NCI-H1436 treated with DMSO at 0.1 percent for 48 hours (cell line): ENCODE results near the gene SLC30A2.
"Not testable (repeated sequence)": the region's sequence is repeated elsewhere in the genome, so short reads cannot be mapped to it uniquely, and the experiment has no call there.

ENCODE experiments used
- DNase-seq: peaks from one replicate; lab custom pipeline; 2025; lab: John Stamatoyannopoulos, UW

Gene SLC30A2

DNA sequence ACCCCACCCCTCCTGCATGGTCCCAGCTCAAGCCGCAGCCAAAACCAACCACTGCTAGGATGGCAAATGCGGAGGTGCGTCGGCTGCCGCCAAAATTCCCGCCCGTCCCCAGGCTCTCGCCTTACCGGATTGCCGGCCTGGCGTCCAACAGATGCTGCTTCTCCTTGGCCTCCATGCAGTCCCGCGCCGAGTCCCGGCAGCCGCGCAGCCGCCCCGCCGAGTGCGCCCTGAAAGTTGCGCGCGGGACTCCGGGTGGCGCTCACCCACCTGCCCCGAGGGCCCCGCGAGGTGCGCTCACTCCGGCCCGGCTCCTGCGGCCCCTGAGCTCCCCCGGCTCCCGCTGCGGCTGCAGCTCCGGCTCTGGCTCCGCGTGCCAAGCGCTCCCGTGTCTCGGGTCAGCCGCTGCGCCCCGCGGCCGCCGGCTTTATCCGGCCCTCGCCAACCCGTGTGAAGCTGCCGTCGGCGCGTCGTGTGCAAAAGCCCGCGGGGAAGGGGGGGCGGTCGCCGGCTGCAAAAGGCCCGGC is at the start of gene SLC30A2:
SLC30A2 (minus strand) TSS at position 397 of the 524 bp plus-strand sequence; CDS start at position 175, 222 bp downstream.
- no peak for DNase-seq

- DNase-seq = no peak
Observed at GRCh38 chr1:26094677-26095383, 48.9 kb upstream of the SLC30A2 start.

DNA sequence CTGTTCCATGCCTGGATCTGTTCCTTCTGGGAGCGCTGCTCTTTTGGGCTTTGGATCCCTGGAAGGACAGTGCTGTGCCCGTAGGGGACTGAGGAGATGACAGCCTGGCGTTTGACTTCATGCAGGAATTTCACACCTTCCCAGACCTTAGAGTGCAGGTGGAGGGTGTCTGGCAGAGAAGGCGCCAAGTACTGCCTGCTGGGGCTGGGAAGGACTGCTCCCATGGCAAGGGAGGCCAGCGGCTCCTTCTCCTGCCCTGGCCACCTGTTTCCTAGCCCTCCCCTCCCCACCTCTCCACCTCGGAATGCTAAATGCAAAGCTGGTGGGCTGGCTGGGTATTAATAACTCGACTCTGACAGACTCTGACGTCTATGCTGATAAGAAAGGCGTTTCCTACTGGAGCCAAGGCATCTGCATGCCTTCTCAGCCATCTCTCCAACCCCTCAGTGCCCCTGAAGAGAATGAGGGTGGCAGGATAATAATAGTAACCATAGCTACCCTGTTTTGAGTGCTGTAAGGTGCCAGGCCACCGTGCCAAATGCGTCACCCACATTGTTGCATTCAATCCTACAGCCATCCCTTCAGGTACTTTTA is 48.3 kb upstream of the SLC30A2 start:
- no peak for DNase-seq

GRCh38 chr1:26093569-26093968 is 47.7 kb upstream of the SLC30A2 start:
- DNase-seq = not testable (repeated sequence)

DNA sequence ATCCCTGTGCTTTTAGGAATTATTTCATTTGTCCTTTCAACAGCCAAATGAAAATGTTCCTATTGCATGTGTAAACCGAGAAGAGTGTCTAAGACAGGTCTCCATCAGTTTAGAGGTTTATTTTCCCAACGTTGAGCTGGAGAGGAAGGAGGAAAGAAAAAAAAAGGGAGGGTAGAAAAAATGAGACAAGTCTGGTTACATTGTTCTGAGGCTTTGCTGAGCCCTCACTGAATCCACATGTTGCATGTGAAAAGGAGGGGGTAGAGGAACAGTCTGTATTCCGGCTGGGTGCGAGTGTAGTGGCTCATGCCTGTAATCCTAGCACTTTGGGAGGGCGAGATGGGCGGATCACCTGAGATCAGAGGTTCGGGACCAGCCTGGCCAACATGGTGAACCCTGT is 46.5 kb upstream of the SLC30A2 start:
- DNase-seq = no peak

GRCh38 chr1:26090893-26091292 is 45.0 kb upstream of the SLC30A2 start:
- no peak for DNase-seq

DNA sequence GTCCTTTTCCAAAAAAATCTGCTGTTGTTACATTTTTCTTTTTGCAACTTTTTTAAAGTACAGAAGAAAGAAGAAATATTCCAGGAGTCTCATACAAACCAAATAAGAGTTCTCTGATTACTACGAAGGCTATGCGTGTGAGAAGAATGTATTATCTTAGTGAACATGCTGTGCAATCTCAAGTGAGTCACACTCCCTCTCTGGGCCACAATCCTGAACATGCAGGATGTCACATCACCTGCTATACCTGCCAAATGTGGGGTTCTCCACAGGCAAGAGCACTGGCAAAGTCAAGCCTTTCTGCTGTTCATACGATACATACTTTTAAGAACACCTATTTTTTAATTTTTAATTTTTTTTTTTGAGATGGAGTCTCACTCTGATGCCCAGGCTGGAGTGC is 43.2 kb upstream of the SLC30A2 start:
- no peak for DNase-seq

GRCh38 chr1:26084844-26085243 is 38.9 kb upstream of the SLC30A2 start:
- no peak for DNase-seq

- DNase-seq = no peak
Observed at GRCh38 chr1:26084091-26084561, 38.2 kb upstream of the SLC30A2 start.

GRCh38 chr1:26083208-26083607 is 37.3 kb upstream of the SLC30A2 start:
- no peak for DNase-seq

- no peak for DNase-seq
Observed at GRCh38 chr1:26082020-26082350, 36.1 kb upstream of the SLC30A2 start.

DNA sequence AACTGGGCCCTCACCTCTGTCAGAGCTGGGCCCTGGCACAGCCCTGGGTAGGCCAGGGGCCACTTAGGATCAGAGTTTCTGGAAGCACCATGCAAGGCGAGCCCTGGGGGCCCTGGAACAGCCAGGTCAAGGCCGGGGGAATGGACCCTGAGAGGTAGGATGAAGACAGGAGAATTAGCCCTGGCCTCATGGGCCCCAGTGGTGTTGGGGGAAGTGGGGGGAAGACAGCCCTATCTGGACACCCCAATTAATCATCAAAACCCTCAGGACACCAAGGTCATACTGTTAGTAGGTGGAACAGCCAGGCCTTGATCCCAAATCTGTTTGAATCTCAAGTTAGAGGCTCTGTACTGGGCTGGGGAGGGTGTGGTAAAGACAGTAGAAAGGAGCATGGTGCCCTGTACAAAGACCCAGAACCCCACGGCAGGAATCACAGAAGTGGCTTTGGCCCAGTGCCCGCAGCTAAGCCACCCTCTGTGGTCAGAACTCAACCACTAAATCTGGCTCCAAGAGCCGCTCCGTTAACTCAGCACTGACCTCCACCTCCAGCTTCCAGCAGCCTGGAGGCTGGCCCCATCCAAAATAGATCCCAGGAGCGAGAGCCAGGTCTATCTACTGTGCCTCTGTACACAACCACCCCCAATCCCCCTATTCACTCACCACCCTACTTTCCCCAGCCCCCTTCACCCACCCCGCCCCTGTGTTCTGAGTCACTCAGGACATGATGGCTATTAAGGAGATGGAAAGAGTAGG is 35.5 kb upstream of the SLC30A2 start:
- DNase-seq = no peak

- no peak for DNase-seq
Observed at GRCh38 chr1:26079960-26080814, 34.3 kb upstream of the SLC30A2 start.

DNA sequence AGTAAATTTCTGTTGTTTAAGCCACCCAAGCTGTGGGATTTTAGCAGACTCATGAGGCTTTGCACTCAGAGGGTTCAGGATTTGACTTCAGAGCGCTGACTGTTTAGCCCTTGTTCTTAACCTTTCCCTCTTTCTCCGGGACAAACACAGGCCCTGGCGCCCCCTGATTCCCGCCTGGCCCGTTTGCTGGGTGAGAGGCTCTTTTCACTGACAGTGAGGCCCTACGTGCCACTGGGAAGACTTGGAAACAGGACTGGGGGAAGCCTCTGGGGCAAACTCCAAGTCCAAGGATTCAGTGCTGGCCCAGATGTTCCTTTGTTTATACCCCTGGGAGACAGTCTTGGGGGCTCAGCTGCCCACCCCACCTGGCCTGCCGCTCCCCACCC is 33.3 kb upstream of the SLC30A2 start:
- no peak for DNase-seq

- DNase-seq = no peak
Observed at GRCh38 chr1:26078286-26079177, 32.6 kb upstream of the SLC30A2 start.

DNA sequence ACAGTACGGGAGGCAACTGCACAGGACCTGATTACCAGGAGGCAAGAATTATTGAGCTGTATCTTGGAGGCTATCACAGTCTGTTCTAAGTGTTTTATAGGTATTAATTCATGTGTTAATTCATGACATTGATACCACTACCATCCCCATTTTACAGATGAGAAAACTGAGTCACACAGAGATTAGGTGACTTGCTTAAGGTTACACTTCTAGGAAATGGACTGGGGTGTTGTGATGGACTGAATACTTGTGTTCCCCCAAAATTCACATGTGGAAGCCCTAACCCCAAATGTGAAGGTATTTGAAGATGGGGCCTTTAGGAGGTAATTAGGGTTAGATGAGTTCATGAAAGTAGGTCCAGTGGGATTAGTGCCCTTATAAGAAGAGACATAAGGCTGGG is 31.6 kb upstream of the SLC30A2 start:
- no peak for DNase-seq

GRCh38 chr1:26075421-26076144 is 29.7 kb upstream of the SLC30A2 start:
- no peak for DNase-seq

GRCh38 chr1:26072305-26072704 is 26.4 kb upstream of the SLC30A2 start:
- no peak for DNase-seq

- no peak for DNase-seq
Observed at GRCh38 chr1:26070963-26071342, 25.0 kb upstream of the SLC30A2 start.

- no peak for DNase-seq
Observed at GRCh38 chr1:26070296-26070962, 24.5 kb upstream of the SLC30A2 start.
